Muscle layer of duodenum (tissue), 2 donors: ENCODE results near the gene CCDC134.
A peak's percentile ranks its signal among the peaks of the same experiment; 100 is the strongest.
"Not testable (repeated sequence)": the region's sequence is repeated elsewhere in the genome, so short reads cannot be mapped to it uniquely, and the experiment has no call there.

Experiments
- H3K27ac ChIP-seq: one replicate; pipeline ENCODE4 v1.7.0; 2013; ENCODE audit warnings: mild to moderate bottlenecking, low read length
- H3K27me3 ChIP-seq: one replicate; pipeline ENCODE4 v1.7.0; 2013; ENCODE audit warnings: low read depth, mild to moderate bottlenecking, control low read depth, low read length
- H3K36me3 ChIP-seq, 2 donors: one replicate each; pipeline ENCODE4 v1.7.0; 2013; ENCODE audit warnings: low read length in 2 of 2, control low read depth in 1 of 2, mild to moderate bottlenecking in 1 of 2; ENCODE audit not compliant: insufficient read depth in 2 of 2, control insufficient read depth in 1 of 2
- H3K4me1 ChIP-seq, 2 donors: one replicate each; pipeline ENCODE4 v1.7.0; 2013; ENCODE audit warnings: low read length in 2 of 2, mild to moderate bottlenecking in 2 of 2, control low read depth in 1 of 2, moderate library complexity in 1 of 2; ENCODE audit not compliant: insufficient read depth in 2 of 2, control insufficient read depth in 1 of 2
- H3K4me3 ChIP-seq, 2 donors: one replicate each; pipeline ENCODE4 v1.7.0; 2013; ENCODE audit warnings: low read length in 2 of 2, low read depth in 1 of 2, mild to moderate bottlenecking in 1 of 2
- H3K9me3 ChIP-seq, 2 donors: one replicate each; pipeline ENCODE4 v1.7.0; 2013; ENCODE audit warnings: low read length in 2 of 2, control low read depth in 1 of 2, mild to moderate bottlenecking in 1 of 2; ENCODE audit not compliant: control insufficient read depth in 1 of 2
- donor health status: healthy.

The CCDC134 gene

GRCh38 chr22:41847300-41847699 lies 46.8 kb downstream of the CCDC134 start:
- Histone ChIP-seq H3K27me3 (no peaks in the 10 kb centered on the region), H3K36me3 (no peaks in the 10 kb centered on the region), H3K4me3 (no peak overlapping the region), H3K4me1 (peaks cover 4 to 25% of the 10 kb centered on the region in 2 donors), H3K9me3 (no peaks in the 10 kb centered on the region), H3K27ac (no peak overlapping the region)

- no peaks in the 10 kb centered on the region for H3K36me3 ChIP-seq
- peaks cover 4 to 25% of the 10 kb centered on the region in 2 donors for H3K4me1 ChIP-seq
- no peaks in the 10 kb centered on the region for H3K9me3 ChIP-seq
- no peaks in the 10 kb centered on the region for H3K27me3 ChIP-seq
- no peak overlapping the region for H3K27ac ChIP-seq
- no peak overlapping the region for H3K4me3 ChIP-seq
Observed at GRCh38 chr22:41848468-41848867, 48.0 kb downstream of the CCDC134 start.

DNA sequence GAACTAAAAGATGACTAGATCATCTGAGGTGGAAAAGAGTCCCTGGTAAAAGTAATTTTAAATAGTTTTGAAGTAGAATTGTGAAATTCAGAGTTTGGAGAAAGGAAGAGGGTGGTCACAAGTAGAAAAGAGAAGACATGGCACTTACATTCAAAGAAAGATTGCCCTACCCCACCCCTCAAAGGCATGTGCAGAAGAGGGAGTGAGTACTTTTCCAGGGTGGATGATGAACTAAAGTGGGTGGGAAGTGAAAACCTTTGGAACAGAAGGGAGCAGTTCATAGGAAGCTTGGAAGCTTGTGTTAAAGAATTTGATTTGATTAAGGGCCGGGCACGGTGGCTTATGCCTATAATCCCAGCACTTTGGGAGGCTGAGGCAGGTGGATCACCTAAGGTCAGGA lies 56.0 kb downstream of the CCDC134 start:
- Histone ChIP-seq H3K27me3 (no peaks in the 10 kb centered on the region), H3K27ac (no peak overlapping the region), H3K4me1 (peaks cover 0 to 13% of the 10 kb centered on the region in 2 donors), H3K36me3 (no peaks in the 10 kb centered on the region), H3K9me3 (no peaks in the 10 kb centered on the region), H3K4me3 (no peak overlapping the region)

- peaks cover 0 to 17% of the 10 kb centered on the region in 2 donors for H3K4me1 ChIP-seq
- H3K4me3 ChIP-seq: no peak overlapping the region
- no peaks in the 10 kb centered on the region for H3K36me3 ChIP-seq
- H3K9me3 ChIP-seq: no peaks in the 10 kb centered on the region
- H3K27me3 ChIP-seq: no peaks in the 10 kb centered on the region
- no peak overlapping the region for H3K27ac ChIP-seq
Observed at GRCh38 chr22:41857155-41857859, 56.8 kb downstream of the CCDC134 start.

- H3K36me3 ChIP-seq: no peaks in the 10 kb centered on the region
- no peak overlapping the region for H3K27ac ChIP-seq
- no peaks in the 10 kb centered on the region for H3K27me3 ChIP-seq
- no peaks in the 10 kb centered on the region for H3K9me3 ChIP-seq
- H3K4me3 ChIP-seq: no peak overlapping the region
- peaks cover 0 to 17% of the 10 kb centered on the region in 2 donors for H3K4me1 ChIP-seq
Observed at GRCh38 chr22:41857860-41858199, 57.4 kb downstream of the CCDC134 start.

GRCh38 chr22:41862160-41862529 lies 61.7 kb downstream of the CCDC134 start:
- Histone ChIP-seq H3K36me3 (no peaks in the 10 kb centered on the region), H3K4me1 (peaks cover 0 to 16% of the 10 kb centered on the region in 2 donors), H3K27ac (peak overlapping the region; percentile 77)

DNA sequence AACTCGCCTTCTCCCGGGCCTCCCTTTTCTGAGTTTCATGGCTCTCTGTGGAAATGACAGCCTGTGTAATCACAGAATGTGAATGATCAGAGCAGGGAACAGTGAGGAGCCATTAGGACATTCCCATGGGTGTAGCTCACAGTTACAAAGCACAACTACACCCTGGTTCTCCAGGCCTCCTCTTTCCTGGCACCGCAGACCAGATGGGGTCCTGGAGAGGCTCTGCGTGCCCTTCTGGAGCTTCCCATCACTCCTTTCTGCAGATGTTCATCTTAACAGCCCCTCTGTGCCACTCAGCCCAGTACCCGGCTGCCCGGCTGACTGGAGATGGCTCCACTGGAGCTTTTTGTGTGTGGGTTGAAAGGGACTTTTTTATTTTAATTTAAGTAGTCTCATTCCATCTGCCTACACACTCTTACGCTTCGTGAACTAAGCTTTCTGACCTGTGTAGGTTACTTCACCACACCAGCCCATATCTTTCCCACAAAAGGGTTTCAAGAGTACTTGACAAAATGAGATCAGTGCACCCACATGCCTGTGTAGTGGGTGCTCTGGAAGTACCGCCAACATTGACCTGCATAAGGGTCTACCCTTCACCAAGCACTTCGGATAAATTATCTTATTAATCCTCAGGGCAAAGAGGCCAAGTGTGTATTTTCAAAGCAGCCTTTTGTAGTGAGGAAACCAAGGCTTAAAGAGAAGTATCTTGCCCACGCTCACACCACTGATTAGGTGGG lies 62.2 kb downstream of the CCDC134 start:
- Histone ChIP-seq H3K4me1 (peaks cover 0 to 10% of the 10 kb centered on the region in 2 donors), H3K9me3 (no peaks in the 10 kb centered on the region), H3K27me3 (no peaks in the 10 kb centered on the region), H3K36me3 (no peaks in the 10 kb centered on the region), H3K4me3 (no peak overlapping the region), H3K27ac (peak overlapping the region; percentile 77)

More at GRCh38 chr22:41862160-41862529, 61.7 kb downstream of the CCDC134 start:
- Histone ChIP-seq H3K4me3 (no peak overlapping the region), H3K9me3 (no peaks in the 10 kb centered on the region), H3K27me3 (no peaks in the 10 kb centered on the region)

DNA sequence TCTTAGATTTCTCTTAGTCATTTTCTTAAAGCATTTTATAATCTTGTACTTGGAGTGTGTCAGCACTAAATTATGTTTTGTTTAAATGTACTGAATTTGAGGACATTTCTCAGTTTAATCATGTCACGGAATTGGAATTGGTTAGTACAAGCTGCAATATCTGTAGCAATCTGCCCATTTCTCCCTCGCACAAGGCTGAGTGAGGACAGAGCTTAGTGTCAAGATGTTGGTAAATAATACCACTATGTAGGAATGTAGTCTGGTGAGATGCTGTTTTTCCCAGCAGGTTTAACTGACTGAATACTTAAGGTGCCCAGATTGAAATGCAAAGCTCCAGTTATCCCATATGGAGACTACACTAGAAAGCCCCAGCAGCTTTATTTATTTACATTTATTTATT lies 63.0 kb downstream of the CCDC134 start:
- H3K27ac ChIP-seq: peak overlapping the region; percentile 77
- H3K4me3 ChIP-seq: no peak overlapping the region
- no peaks in the 10 kb centered on the region for H3K27me3 ChIP-seq
- peaks cover 0 to 9% of the 10 kb centered on the region in 2 donors for H3K4me1 ChIP-seq
- H3K9me3 ChIP-seq: no peaks in the 10 kb centered on the region
- H3K36me3 ChIP-seq: peaks cover 4 to 7% of the 10 kb centered on the region in 2 donors

GRCh38 chr22:41868556-41868955 lies 68.1 kb downstream of the CCDC134 start:
- H3K27me3 ChIP-seq: no peaks in the 10 kb centered on the region
- no peak overlapping the region for H3K4me3 ChIP-seq
- no peak overlapping the region for H3K27ac ChIP-seq
- H3K4me1 ChIP-seq: no peaks in the 10 kb centered on the region
- H3K9me3 ChIP-seq: no peaks in the 10 kb centered on the region
- H3K36me3 ChIP-seq: peaks cover 19 to 42% of the 10 kb centered on the region in 2 donors

GRCh38 chr22:41870081-41870480 lies 69.6 kb downstream of the CCDC134 start:
- not testable (repeated sequence) for H3K9me3 ChIP-seq, H3K4me3 ChIP-seq, H3K27ac ChIP-seq, H3K4me1 ChIP-seq, H3K27me3 ChIP-seq
- H3K36me3 ChIP-seq: peaks cover 32 to 57% of the 10 kb centered on the region in 2 donors

GRCh38 chr22:41870786-41871185 lies 70.3 kb downstream of the CCDC134 start:
- no peak overlapping the region for H3K27ac ChIP-seq
- no peak overlapping the region for H3K4me3 ChIP-seq
- no peaks in the 10 kb centered on the region for H3K4me1 ChIP-seq
- no peaks in the 10 kb centered on the region for H3K9me3 ChIP-seq
- H3K27me3 ChIP-seq: no peaks in the 10 kb centered on the region
- H3K36me3 ChIP-seq: peaks cover 39 to 64% of the 10 kb centered on the region in 2 donors
